ENCODE measurements around the gene PARD3B.

PARD3B gene

GRCh38 chr2:205117125-205117524 is 571.9 kb downstream of the PARD3B start:
- Histone ChIP-seq H3K27me3 (ENCODE audit: insufficient read depth, insufficient read length) (no peaks in the 10 kb centered on the region), H3K9ac (ENCODE audit: insufficient read length, low read depth) (no peak overlapping the region), H3K9me3 (ENCODE audit: insufficient read depth, low read length) (no peaks in the 10 kb centered on the region), H3K4me3 (ENCODE audit: insufficient read length, low read depth) (no peak overlapping the region), H3K36me3 (ENCODE audit: insufficient read depth, insufficient read length, low read length) (no peaks in the 10 kb centered on the region), H3K4me1 (ENCODE audit: insufficient read depth, insufficient read length) (no peaks in the 10 kb centered on the region)
- TF ChIP-seq YY1 (IDR thresholded peaks at IDR 0.05; ENCODE audit: insufficient read depth, insufficient read length) = no peak
- TF ChIP-seq SUZ12 (IDR thresholded peaks at IDR 0.05; ENCODE audit: extremely low read depth, insufficient read depth, insufficient read length) = no peak
- DNase-seq (ENCODE audit: low read depth, low spot score) = no peak

GRCh38 chr2:205119136-205119535 is 573.9 kb downstream of the PARD3B start:
- no peaks in the 10 kb centered on the region for H3K36me3 ChIP-seq (ENCODE audit: insufficient read depth, insufficient read length, low read length)
- no peaks in the 10 kb centered on the region for H3K9me3 ChIP-seq (ENCODE audit: insufficient read depth, low read length)
- H3K9ac ChIP-seq (ENCODE audit: insufficient read length, low read depth) = no peak overlapping the region
- no peaks in the 10 kb centered on the region for H3K4me1 ChIP-seq (ENCODE audit: insufficient read depth, insufficient read length)
- no peak for DNase-seq (ENCODE audit: low read depth, low spot score)
- no peak overlapping the region for H3K4me3 ChIP-seq (ENCODE audit: insufficient read length, low read depth)
- TF ChIP-seq SUZ12 (IDR thresholded peaks at IDR 0.05; ENCODE audit: extremely low read depth, insufficient read depth, insufficient read length) = no peak
- TF ChIP-seq YY1 (IDR thresholded peaks at IDR 0.05; ENCODE audit: insufficient read depth, insufficient read length) = no peak
- no peaks in the 10 kb centered on the region for H3K27me3 ChIP-seq (ENCODE audit: insufficient read depth, insufficient read length)

- TF ChIP-seq ZNF274 (IDR thresholded peaks at IDR 0.05; ENCODE audit: low read depth, low read length) (no peak), SUZ12 (IDR thresholded peaks at IDR 0.05; ENCODE audit: extremely low read depth, insufficient read depth, insufficient read length) (no peak), YY1 (IDR thresholded peaks at IDR 0.05; ENCODE audit: insufficient read depth, insufficient read length) (no peak)
These were observed 583.5 kb downstream of the PARD3B start for GRCh38 chr2:205128726-205129125.

GRCh38 chr2:205129531-205129930 is 584.3 kb downstream of the PARD3B start:
- no peaks in the 10 kb centered on the region for H3K4me1 ChIP-seq (ENCODE audit: insufficient read depth, insufficient read length)
- no peak for DNase-seq (ENCODE audit: low read depth, low spot score)
- no peak for TF ChIP-seq YY1 (IDR thresholded peaks at IDR 0.05; ENCODE audit: insufficient read depth, insufficient read length)
- no peak for TF ChIP-seq ZNF274 (IDR thresholded peaks at IDR 0.05; ENCODE audit: low read depth, low read length)
- no peak for TF ChIP-seq SUZ12 (IDR thresholded peaks at IDR 0.05; ENCODE audit: extremely low read depth, insufficient read depth, insufficient read length)
- no peaks in the 10 kb centered on the region for H3K27me3 ChIP-seq (ENCODE audit: insufficient read depth, insufficient read length)
- no peak overlapping the region for H3K9ac ChIP-seq (ENCODE audit: insufficient read length, low read depth)
- no peaks in the 10 kb centered on the region for H3K9me3 ChIP-seq (ENCODE audit: insufficient read depth, low read length)
- no peak overlapping the region for H3K4me3 ChIP-seq (ENCODE audit: insufficient read length, low read depth)
- no peaks in the 10 kb centered on the region for H3K36me3 ChIP-seq (ENCODE audit: insufficient read depth, insufficient read length, low read length)

More at GRCh38 chr2:205128726-205129125, 583.5 kb downstream of the PARD3B start:
- H3K4me1 ChIP-seq (ENCODE audit: insufficient read depth, insufficient read length) = no peaks in the 10 kb centered on the region
- no peak for DNase-seq (ENCODE audit: low read depth, low spot score)
- no peaks in the 10 kb centered on the region for H3K27me3 ChIP-seq (ENCODE audit: insufficient read depth, insufficient read length)
- no peak overlapping the region for H3K4me3 ChIP-seq (ENCODE audit: insufficient read length, low read depth)
- H3K36me3 ChIP-seq (ENCODE audit: insufficient read depth, insufficient read length, low read length) = no peaks in the 10 kb centered on the region
- no peaks in the 10 kb centered on the region for H3K9me3 ChIP-seq (ENCODE audit: insufficient read depth, low read length)
- no peak overlapping the region for H3K9ac ChIP-seq (ENCODE audit: insufficient read length, low read depth)

- Histone ChIP-seq H3K4me1 (ENCODE audit: insufficient read depth, insufficient read length) (no peaks in the 10 kb centered on the region), H3K27me3 (ENCODE audit: insufficient read depth, insufficient read length) (no peaks in the 10 kb centered on the region), H3K9me3 (ENCODE audit: insufficient read depth, low read length) (no peaks in the 10 kb centered on the region), H3K4me3 (ENCODE audit: insufficient read length, low read depth) (no peak overlapping the region), H3K36me3 (ENCODE audit: insufficient read depth, insufficient read length, low read length) (no peaks in the 10 kb centered on the region), H3K9ac (ENCODE audit: insufficient read length, low read depth) (no peak overlapping the region)
- DNase-seq (ENCODE audit: low read depth, low spot score) = no peak
- TF ChIP-seq YY1 (IDR thresholded peaks at IDR 0.05; ENCODE audit: insufficient read depth, insufficient read length) (no peak), SUZ12 (IDR thresholded peaks at IDR 0.05; ENCODE audit: extremely low read depth, insufficient read depth, insufficient read length) (no peak), ZNF274 (IDR thresholded peaks at IDR 0.05; ENCODE audit: low read depth, low read length) (no peak)
These were observed 585.0 kb downstream of the PARD3B start for GRCh38 chr2:205130111-205130829.

GRCh38 chr2:205133544-205133943 is 588.3 kb downstream of the PARD3B start:
- no peak for DNase-seq (ENCODE audit: low read depth, low spot score)
- Histone ChIP-seq H3K36me3 (ENCODE audit: insufficient read depth, insufficient read length, low read length) (no peaks in the 10 kb centered on the region), H3K4me3 (ENCODE audit: insufficient read length, low read depth) (no peak overlapping the region), H3K9ac (ENCODE audit: insufficient read length, low read depth) (no peak overlapping the region), H3K27me3 (ENCODE audit: insufficient read depth, insufficient read length) (no peaks in the 10 kb centered on the region), H3K4me1 (ENCODE audit: insufficient read depth, insufficient read length) (no peaks in the 10 kb centered on the region), H3K9me3 (ENCODE audit: insufficient read depth, low read length) (no peaks in the 10 kb centered on the region)
- TF ChIP-seq YY1 (IDR thresholded peaks at IDR 0.05; ENCODE audit: insufficient read depth, insufficient read length) = no peak
- TF ChIP-seq ZNF274 (IDR thresholded peaks at IDR 0.05; ENCODE audit: low read depth, low read length) = no peak
- no peak for TF ChIP-seq SUZ12 (IDR thresholded peaks at IDR 0.05; ENCODE audit: extremely low read depth, insufficient read depth, insufficient read length)

GRCh38 chr2:205138735-205139134 is 593.5 kb downstream of the PARD3B start:
- H3K9ac ChIP-seq (ENCODE audit: insufficient read length, low read depth) = no peak overlapping the region
- H3K36me3 ChIP-seq (ENCODE audit: insufficient read depth, insufficient read length, low read length) = no peaks in the 10 kb centered on the region
- H3K27me3 ChIP-seq (ENCODE audit: insufficient read depth, insufficient read length) = no peaks in the 10 kb centered on the region
- H3K4me1 ChIP-seq (ENCODE audit: insufficient read depth, insufficient read length) = no peaks in the 10 kb centered on the region
- no peak for DNase-seq (ENCODE audit: low read depth, low spot score)
- H3K4me3 ChIP-seq (ENCODE audit: insufficient read length, low read depth) = no peak overlapping the region
- H3K9me3 ChIP-seq (ENCODE audit: insufficient read depth, low read length) = no peaks in the 10 kb centered on the region
- TF ChIP-seq YY1 (IDR thresholded peaks at IDR 0.05; ENCODE audit: insufficient read depth, insufficient read length) = no peak
- TF ChIP-seq SUZ12 (IDR thresholded peaks at IDR 0.05; ENCODE audit: extremely low read depth, insufficient read depth, insufficient read length) = no peak

Measured in NT2/D1 (cell line).